Osteoblast (primary cell): ENCODE data around the gene ABAT. TPM values are rescaled to one million over a fixed set of nuclear protein-coding genes. Genes with fewer than 3 reads are reported as not detected.
"Not testable (repeated sequence)": the region's sequence is repeated elsewhere in the genome, so short reads cannot be mapped to it uniquely, and the experiment has no call there.

Experiments used
- DNase-seq: peaks from one replicate; pipeline ENCODE4 v3.0.0; 2011; ENCODE audit warnings: low spot score, mixed read lengths; ENCODE audit not compliant: insufficient read length; ENCODE audit errors: missing footprints
- H2AFZ ChIP-seq: 2 replicates; pipeline ENCODE4 v1.6.0; 2011; ENCODE audit warnings: mild to moderate bottlenecking, low read length
- H3K27ac ChIP-seq: 2 replicates; pipeline ENCODE4 v1.5.1; 2011; ENCODE audit warnings: mild to moderate bottlenecking, low read depth, low read length, moderate library complexity
- H3K27me3 ChIP-seq: 2 replicates; pipeline ENCODE4 v1.6.0; 2012; ENCODE audit warnings: mild to moderate bottlenecking, control low read depth, inconsistent platforms, low read length, moderate library complexity; ENCODE audit not compliant: insufficient read depth
- H3K36me3 ChIP-seq: 2 replicates; pipeline ENCODE4 v1.5.1; 2011; ENCODE audit warnings: mild to moderate bottlenecking, low read length, control low read depth, moderate library complexity; ENCODE audit not compliant: insufficient read depth
- H3K4me1 ChIP-seq: 2 replicates; pipeline ENCODE4 v1.5.1; 2011; ENCODE audit warnings: mild to moderate bottlenecking, low read length, control low read depth, moderate library complexity; ENCODE audit not compliant: insufficient read depth
- H3K4me2 ChIP-seq: 2 replicates; pipeline ENCODE4 v1.6.0; 2011; ENCODE audit warnings: mild to moderate bottlenecking, low read length; ENCODE audit not compliant: insufficient read depth
- H3K4me3 ChIP-seq: fragments of 200-600 bp; sonication (generic); 3 replicates; pipeline ENCODE4 v1.5.1; 2012; ENCODE audit warnings: mild to moderate bottlenecking, low read length, inconsistent platforms; ENCODE audit not compliant: insufficient read depth
- H3K79me2 ChIP-seq: 2 replicates; pipeline ENCODE4 v1.6.0; 2012; ENCODE audit warnings: mild to moderate bottlenecking, low read length, control low read depth, inconsistent platforms; ENCODE audit not compliant: insufficient read depth
- H3K9me3 ChIP-seq: 2 replicates; pipeline ENCODE4 v1.5.1; 2011; ENCODE audit warnings: low read depth, low read length, control low read depth
- H4K20me1 ChIP-seq: 2 replicates; pipeline ENCODE4 v1.6.0; 2012; ENCODE audit warnings: mild to moderate bottlenecking, low read length, control low read depth; ENCODE audit not compliant: insufficient read depth
- CTCF ChIP-seq: IDR thresholded peaks from 2 replicates; pipeline ENCODE4 v1.5.1; 2011; ENCODE audit warnings: mild to moderate bottlenecking, low read depth, low read length, moderate library complexity; ENCODE audit errors: extremely low read depth
- total RNA-seq: library from RNA; depleted of rRNA; stranded (reverse); fragments of >200 nt; gene quantifications from 2 replicates; pipeline ENCODE4 v1.2.3, GENCODE V29; 2012

ABAT gene
- total RNA-seq, 1 donor = 6.5 TPM

GRCh38 chr16:8739989-8740704, 65.7 kb downstream of the ABAT start:
- no peaks in the 10 kb centered on the region for H4K20me1 ChIP-seq
- TF ChIP-seq CTCF = no peak
- H3K9me3 ChIP-seq = no peaks in the 10 kb centered on the region
- no peaks in the 10 kb centered on the region for H3K36me3 ChIP-seq
- no peak for DNase-seq
- H3K79me2 ChIP-seq = no peaks in the 10 kb centered on the region
- H3K4me1 ChIP-seq = no peaks in the 10 kb centered on the region
- no peak overlapping the region for H3K27ac ChIP-seq
- no peaks in the 10 kb centered on the region for H3K27me3 ChIP-seq
- H3K4me2 ChIP-seq = no peak overlapping the region
- no peak overlapping the region for H2AFZ ChIP-seq
- no peak overlapping the region for H3K4me3 ChIP-seq

GRCh38 chr16:8740775-8741355, 66.4 kb downstream of the ABAT start:
- Histone ChIP-seq H3K27ac (no peak overlapping the region), H3K27me3 (no peaks in the 10 kb centered on the region), H3K79me2 (no peaks in the 10 kb centered on the region), H3K36me3 (no peaks in the 10 kb centered on the region), H3K4me3 (no peak overlapping the region), H3K4me1 (no peaks in the 10 kb centered on the region), H3K4me2 (no peak overlapping the region), H3K9me3 (no peaks in the 10 kb centered on the region), H2AFZ (no peak overlapping the region), H4K20me1 (no peaks in the 10 kb centered on the region)
- no peak for DNase-seq
- no peak for TF ChIP-seq CTCF

- H3K4me2 ChIP-seq = no peak overlapping the region
- no peaks in the 10 kb centered on the region for H3K9me3 ChIP-seq
- no peaks in the 10 kb centered on the region for H3K36me3 ChIP-seq
- H2AFZ ChIP-seq = no peak overlapping the region
- H4K20me1 ChIP-seq = no peaks in the 10 kb centered on the region
- no peaks in the 10 kb centered on the region for H3K27me3 ChIP-seq
- no peaks in the 10 kb centered on the region for H3K79me2 ChIP-seq
- TF ChIP-seq CTCF = no peak
- H3K27ac ChIP-seq = no peak overlapping the region
- H3K4me3 ChIP-seq = no peak overlapping the region
- DNase-seq = no peak
- H3K4me1 ChIP-seq = no peaks in the 10 kb centered on the region
These were observed 67.2 kb downstream of the ABAT start for GRCh38 chr16:8741636-8742035.

- Histone ChIP-seq H3K4me1 (no peaks in the 10 kb centered on the region), H3K79me2 (no peaks in the 10 kb centered on the region), H3K27ac (no peak overlapping the region), H2AFZ (no peak overlapping the region), H4K20me1 (no peaks in the 10 kb centered on the region), H3K4me3 (no peak overlapping the region), H3K36me3 (no peaks in the 10 kb centered on the region), H3K9me3 (no peaks in the 10 kb centered on the region), H3K27me3 (no peaks in the 10 kb centered on the region), H3K4me2 (no peak overlapping the region)
- no peak for TF ChIP-seq CTCF
- DNase-seq = no peak
These were observed 67.7 kb downstream of the ABAT start for GRCh38 chr16:8742068-8742467.

- not testable (repeated sequence) for H3K4me3 ChIP-seq, H2AFZ ChIP-seq, H3K4me2 ChIP-seq, H3K4me1 ChIP-seq, H3K27ac ChIP-seq, H4K20me1 ChIP-seq, H3K9me3 ChIP-seq, H3K36me3 ChIP-seq, H3K27me3 ChIP-seq, H3K79me2 ChIP-seq, DNase-seq
These were observed 74.5 kb downstream of the ABAT start for GRCh38 chr16:8748944-8749343.
